Trophoblast cell (in vitro differentiated cells and primary cell): ENCODE data around the gene CACNA2D3.

Experiments used
- DNase-seq, 2 donors: peaks; one replicate each; pipeline ENCODE4 v3.0.0-alpha.2; 2016
- H2AFZ ChIP-seq: 2 replicates; pipeline ENCODE4 v1.6.1; 2013; ENCODE audit warnings: low read length, moderate library complexity, mild to moderate bottlenecking; ENCODE audit not compliant: insufficient read depth, poor library complexity
- H2AK5ac ChIP-seq: 2 replicates; pipeline ENCODE4 v1.6.1; 2013; ENCODE audit warnings: mild to moderate bottlenecking, low read length
- H2BK120ac ChIP-seq: 2 replicates; pipeline ENCODE4 v1.6.1; 2013; ENCODE audit warnings: low read length, mild to moderate bottlenecking, moderate library complexity; ENCODE audit not compliant: insufficient read depth, poor library complexity
- H2BK12ac ChIP-seq: 2 replicates; pipeline ENCODE4 v1.6.1; 2013; ENCODE audit warnings: mild to moderate bottlenecking, low read length, moderate library complexity
- H2BK5ac ChIP-seq: 2 replicates; pipeline ENCODE4 v1.6.1; 2013; ENCODE audit warnings: low read length, low read depth, moderate library complexity, mild to moderate bottlenecking; ENCODE audit not compliant: poor library complexity
- H3K14ac ChIP-seq: 2 replicates; pipeline ENCODE4 v1.6.1; 2013; ENCODE audit warnings: mild to moderate bottlenecking, low read length
- H3K18ac ChIP-seq: 2 replicates; pipeline ENCODE4 v1.6.1; 2013; ENCODE audit warnings: mild to moderate bottlenecking, low read length
- H3K23ac ChIP-seq: 2 replicates; pipeline ENCODE4 v1.6.1; 2013; ENCODE audit warnings: low read length
- H3K27ac ChIP-seq: 2 replicates; pipeline ENCODE4 v1.5.1; 2013; ENCODE audit warnings: low read depth, mild to moderate bottlenecking, inconsistent platforms, low read length, moderate library complexity
- H3K27me3 ChIP-seq: 2 replicates; pipeline ENCODE4 v1.6.1; 2013; ENCODE audit warnings: inconsistent platforms, mild to moderate bottlenecking, low read length, moderate library complexity; ENCODE audit not compliant: insufficient read depth
- H3K36me3 ChIP-seq, 2 experiments: 1 replicate in 1 of 2; 2 replicates in 1 of 2; pipeline ENCODE4 v1.6.1; 2013; ENCODE audit warnings: low read length in 2 of 2, mild to moderate bottlenecking in 2 of 2, moderate library complexity in 1 of 2; ENCODE audit not compliant: insufficient read depth in 2 of 2, control insufficient read depth in 1 of 2
- H3K4ac ChIP-seq: 2 replicates; pipeline ENCODE4 v1.6.1; 2013; ENCODE audit warnings: low read depth, mild to moderate bottlenecking, low read length, moderate library complexity
- H3K4me1 ChIP-seq, 2 experiments: 1 replicate in 1 of 2; 2 replicates in 1 of 2; pipeline ENCODE4 v1.6.1; 2013; ENCODE audit warnings: low read length in 2 of 2, mild to moderate bottlenecking in 2 of 2, moderate library complexity in 1 of 2; ENCODE audit not compliant: insufficient read depth in 2 of 2, control insufficient read depth in 1 of 2
- H3K4me2 ChIP-seq: 2 replicates; pipeline ENCODE4 v1.6.1; 2013; ENCODE audit warnings: inconsistent platforms, mild to moderate bottlenecking, low read length, moderate library complexity
- H3K4me3 ChIP-seq: 2 replicates; pipeline ENCODE4 v1.5.1; 2013; ENCODE audit warnings: mild to moderate bottlenecking, low read depth, low read length, inconsistent platforms
- H3K79me1 ChIP-seq: one replicate; pipeline ENCODE4 v1.6.1; 2013; ENCODE audit warnings: low read length
- H3K79me2 ChIP-seq: 2 replicates; pipeline ENCODE4 v1.6.1; 2013; ENCODE audit warnings: low read length, mild to moderate bottlenecking; ENCODE audit not compliant: control insufficient read depth, insufficient read depth, poor library complexity
- H3K9ac ChIP-seq: 2 replicates; pipeline ENCODE4 v1.6.1; 2013; ENCODE audit warnings: mild to moderate bottlenecking, low read length
- H3K9me3 ChIP-seq: 2 replicates; pipeline ENCODE4 v1.6.1; 2013; ENCODE audit warnings: low read depth, mild to moderate bottlenecking, control low read depth, inconsistent platforms, low read length; ENCODE audit not compliant: insufficient read depth
- H4K12ac ChIP-seq: 2 replicates; pipeline ENCODE4 v1.6.1; 2013; ENCODE audit warnings: low read depth, mild to moderate bottlenecking, low read length, moderate library complexity
- H4K8ac ChIP-seq: 2 replicates; pipeline ENCODE4 v1.6.1; 2013; ENCODE audit warnings: low read depth, mild to moderate bottlenecking, low read length, moderate library complexity
- H4K91ac ChIP-seq: one replicate; pipeline ENCODE4 v1.6.1; 2013; ENCODE audit warnings: low read depth, mild to moderate bottlenecking, low read length, moderate library complexity
- WGBS: extraction: QIAGEN DNeasy Blood & Tissue Kit; methylation state at CpG from one replicate; pipeline ENCODE4 v1.1.7; 2013; ENCODE audit warnings: missing lambda C conversion rate; ENCODE audit not compliant: insufficient read length, insufficient coverage; ENCODE audit errors: extremely low coverage; 5-methylcytosine and 5-hydroxymethylcytosine counted together

CACNA2D3 gene

DNA sequence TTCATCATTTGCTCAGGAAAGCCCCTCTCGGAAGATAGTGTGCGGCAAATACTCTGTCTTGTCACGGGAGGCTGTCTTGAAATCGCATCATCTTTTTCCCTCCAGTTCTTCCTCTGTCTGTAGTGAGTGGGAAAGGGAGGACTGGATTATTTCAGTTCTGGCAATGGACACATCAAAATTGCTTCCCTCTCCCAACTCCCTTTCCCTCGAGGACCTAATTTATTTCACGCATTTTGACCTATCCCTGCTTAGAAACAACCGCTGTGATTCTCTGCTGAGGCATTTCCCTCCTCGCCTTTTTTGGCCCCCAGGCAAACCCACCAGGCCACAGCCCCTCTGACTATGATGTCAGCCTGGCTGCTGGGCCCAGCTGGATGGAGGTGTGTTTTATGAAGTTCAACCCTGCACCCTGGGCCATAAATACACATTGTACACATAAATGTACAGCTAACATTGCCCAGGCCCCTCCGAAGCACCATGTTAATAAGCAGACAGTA, 944.2 kb downstream of the CACNA2D3 start:
- Histone ChIP-seq H3K36me3 (no peaks in the 10 kb centered on the region), H4K91ac (peak overlapping the region; percentile 100), H2BK120ac (peak overlapping the region; percentile 100), H3K4me1 (peaks cover 11 to 20% of the 10 kb centered on the region in 2 experiments), H3K4me3 (no peak overlapping the region), H3K9me3 (no peaks in the 10 kb centered on the region), H3K4ac (no peak overlapping the region), H3K79me1 (peaks cover 29% of the 10 kb centered on the region), H3K14ac (peak overlapping the region; percentile 38), H2AFZ (no peak overlapping the region), H4K12ac (peak overlapping the region; percentile 24), H3K23ac (no peak overlapping the region), H3K4me2 (peak overlapping the region; percentile 3), H3K18ac (peak overlapping the region; percentile 45), H4K8ac (peak overlapping the region; percentile 15), H2BK5ac (peak overlapping the region; percentile 60), H3K27me3 (no peaks in the 10 kb centered on the region), H3K27ac (peak overlapping the region; percentile 98), H3K9ac (no peak overlapping the region), H2AK5ac (no peak overlapping the region), H3K79me2 (peaks cover 2% of the 10 kb centered on the region), H2BK12ac (peak overlapping the region; percentile 92)
- WGBS = no CpG with 5 or more reads among the region's 9 CpGs
- DNase-seq = no peak

GRCh38 chr3:55069950-55070349, 947.6 kb downstream of the CACNA2D3 start:
- H3K14ac ChIP-seq = no peak overlapping the region
- no peak overlapping the region for H4K8ac ChIP-seq
- no peak overlapping the region for H2BK5ac ChIP-seq
- H3K18ac ChIP-seq = no peak overlapping the region
- H2BK120ac ChIP-seq = no peak overlapping the region
- H3K9ac ChIP-seq = no peak overlapping the region
- H3K23ac ChIP-seq = no peak overlapping the region
- H3K36me3 ChIP-seq = no peaks in the 10 kb centered on the region
- no peaks in the 10 kb centered on the region for H3K27me3 ChIP-seq
- H3K79me2 ChIP-seq = peaks cover 2% of the 10 kb centered on the region
- no peak overlapping the region for H2AK5ac ChIP-seq
- peaks cover 5 to 10% of the 10 kb centered on the region in 2 experiments for H3K4me1 ChIP-seq
- H3K4ac ChIP-seq = no peak overlapping the region
- no peak for DNase-seq
- no peaks in the 10 kb centered on the region for H3K9me3 ChIP-seq
- no peak overlapping the region for H3K4me2 ChIP-seq
- H3K4me3 ChIP-seq = no peak overlapping the region
- H4K91ac ChIP-seq = no peak overlapping the region
- H3K79me1 ChIP-seq = peaks cover 13% of the 10 kb centered on the region
- H2AFZ ChIP-seq = no peak overlapping the region
- no peak overlapping the region for H3K27ac ChIP-seq
- no peak overlapping the region for H4K12ac ChIP-seq
- no peak overlapping the region for H2BK12ac ChIP-seq

DNA sequence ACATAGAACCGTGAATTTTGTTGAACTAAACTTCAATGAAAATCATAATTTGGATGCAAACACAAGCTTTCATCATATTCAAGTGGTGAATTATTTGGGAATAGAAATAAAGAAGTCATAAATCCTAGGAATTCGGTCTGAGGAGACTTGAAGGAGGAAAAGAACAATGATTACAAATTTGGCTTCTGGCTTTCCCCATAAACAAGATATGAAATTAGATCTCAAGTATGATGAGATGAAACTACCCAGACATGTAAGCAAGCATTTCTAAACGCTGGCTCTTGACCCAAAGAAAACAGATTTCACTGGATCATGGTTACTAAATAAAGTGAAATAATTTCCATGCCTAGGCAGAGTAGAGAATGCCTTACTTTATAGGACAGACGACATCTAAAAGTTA, 952.4 kb downstream of the CACNA2D3 start:
- Histone ChIP-seq H3K4me3 (no peak overlapping the region), H2AFZ (no peak overlapping the region), H2BK12ac (no peak overlapping the region), H3K4me1 (peaks cover 0 to 4% of the 10 kb centered on the region in 2 experiments), H4K91ac (no peak overlapping the region), H4K8ac (no peak overlapping the region), H3K9ac (no peak overlapping the region), H2AK5ac (no peak overlapping the region), H3K27ac (no peak overlapping the region), H3K79me1 (no peaks in the 10 kb centered on the region), H3K9me3 (no peaks in the 10 kb centered on the region), H3K23ac (no peak overlapping the region), H2BK120ac (no peak overlapping the region), H3K4ac (no peak overlapping the region), H4K12ac (no peak overlapping the region), H3K36me3 (no peaks in the 10 kb centered on the region), H3K79me2 (no peaks in the 10 kb centered on the region), H3K14ac (no peak overlapping the region), H3K27me3 (no peaks in the 10 kb centered on the region), H3K4me2 (no peak overlapping the region), H3K18ac (no peak overlapping the region), H2BK5ac (no peak overlapping the region)
- no peak for DNase-seq
- WGBS = no CpG with 5 or more reads among the region's 4 CpGs

DNA sequence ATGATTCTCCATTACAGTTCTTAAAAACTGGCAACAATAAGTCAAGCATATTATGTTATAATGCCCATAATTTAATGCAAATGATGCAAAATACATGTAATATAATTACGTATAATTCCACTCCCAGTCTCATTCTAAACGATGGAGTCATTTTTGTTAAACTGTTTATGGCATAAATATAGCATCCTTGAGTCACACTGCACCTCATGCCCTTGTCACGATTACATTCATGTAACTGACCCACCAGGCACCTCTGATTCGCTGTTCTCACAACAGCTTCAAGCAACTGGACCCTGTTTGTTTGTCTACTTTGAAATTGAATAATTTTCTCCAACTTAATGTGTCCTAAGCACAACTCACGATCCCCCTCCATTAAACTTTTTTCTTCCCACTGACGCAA, 953.5 kb downstream of the CACNA2D3 start:
- Histone ChIP-seq H2AK5ac (no peak overlapping the region), H3K79me1 (no peaks in the 10 kb centered on the region), H3K27ac (no peak overlapping the region), H3K4me3 (no peak overlapping the region), H2BK5ac (no peak overlapping the region), H2BK12ac (no peak overlapping the region), H4K12ac (no peak overlapping the region), H3K9ac (no peak overlapping the region), H3K18ac (no peak overlapping the region), H2BK120ac (no peak overlapping the region), H3K4ac (no peak overlapping the region), H3K23ac (no peak overlapping the region), H3K79me2 (no peaks in the 10 kb centered on the region), H4K8ac (no peak overlapping the region), H3K9me3 (no peaks in the 10 kb centered on the region), H3K36me3 (no peaks in the 10 kb centered on the region), H4K91ac (no peak overlapping the region), H3K4me1 (peaks cover 0 to 4% of the 10 kb centered on the region in 2 experiments), H2AFZ (no peak overlapping the region), H3K4me2 (no peak overlapping the region), H3K14ac (no peak overlapping the region), H3K27me3 (no peaks in the 10 kb centered on the region)
- DNase-seq = no peak
- WGBS = 100% methylated on average over 2 of the region's 6 CpGs
